GM18861 (cell line): ENCODE data around the gene COL20A1.

ENCODE experiments used
- ATAC-seq: cut with Tn5 transposase; IDR thresholded peaks from one replicate; pipeline ENCODE4 v1.9.1; 2021; ENCODE audit not compliant: unreplicated experiment

Gene COL20A1

GRCh38 chr20:63359164-63359934, 66.4 kb downstream of the COL20A1 start:
- ATAC-seq: no peak

- no peak for ATAC-seq
Observed at GRCh38 chr20:63359937-63360849, 67.2 kb downstream of the COL20A1 start.

GRCh38 chr20:63360850-63361518, 68.0 kb downstream of the COL20A1 start, which contains the start of gene CHRNA4:
Gene CHRNA4, minus strand, starts transcription at chr20:63361349. Its CDS starts 184 bp downstream, at chr20:63361165.
- ATAC-seq: no peak

GRCh38 chr20:63361519-63362435, 68.8 kb downstream of the COL20A1 start:
- ATAC-seq: no peak

GRCh38 chr20:63362436-63363009, 69.5 kb downstream of the COL20A1 start:
- ATAC-seq: no peak

- no peak for ATAC-seq
Observed at GRCh38 chr20:63363013-63363957, 70.3 kb downstream of the COL20A1 start.

GRCh38 chr20:63363981-63364561, 71.1 kb downstream of the COL20A1 start:
- ATAC-seq: no peak

- ATAC-seq: no peak
Observed at GRCh38 chr20:63364801-63365585, 72.0 kb downstream of the COL20A1 start.

- ATAC-seq: no peak
Observed at GRCh38 chr20:63365601-63366389, 72.8 kb downstream of the COL20A1 start.

GRCh38 chr20:63366390-63367365, 73.7 kb downstream of the COL20A1 start:
- no peak for ATAC-seq

GRCh38 chr20:63367446-63368055, 74.6 kb downstream of the COL20A1 start:
- ATAC-seq: no peak

- ATAC-seq: no peak
Observed at GRCh38 chr20:63368151-63368550, 75.2 kb downstream of the COL20A1 start.

GRCh38 chr20:63369024-63369530, 76.1 kb downstream of the COL20A1 start:
- ATAC-seq: no peak

GRCh38 chr20:63369724-63370617, 77.0 kb downstream of the COL20A1 start:
- ATAC-seq: no peak
